Ishikawa (cell line): ENCODE data around the gene LTBP3.

Experiments
- CEBPB ChIP-seq: IDR thresholded peaks from 2 replicates; pipeline ENCODE4 v1.6.1; 2012
- CREB1 ChIP-seq: IDR thresholded peaks from 2 replicates; pipeline ENCODE4 v1.6.1; 2012; ENCODE audit warnings: low read depth
- EGR1 ChIP-seq: IDR thresholded peaks from 2 replicates; pipeline ENCODE4 v1.6.1; 2012
- EP300 ChIP-seq: IDR thresholded peaks from 2 replicates; pipeline ENCODE4 v1.6.1; 2012; ENCODE audit warnings: borderline replicate concordance
- FOXM1 ChIP-seq: IDR thresholded peaks from 2 replicates; pipeline ENCODE4 v1.6.1; 2012; ENCODE audit warnings: low read depth, borderline replicate concordance
- MAX ChIP-seq: IDR thresholded peaks from 2 replicates; pipeline ENCODE4 v1.6.1; 2012
- NFIC ChIP-seq: IDR thresholded peaks from 2 replicates; pipeline ENCODE4 v1.6.1; 2012
- RAD21 ChIP-seq: IDR thresholded peaks from 2 replicates; pipeline ENCODE4 v1.6.1; 2012; ENCODE audit warnings: low read depth
- REST ChIP-seq: IDR thresholded peaks from 2 replicates; pipeline ENCODE4 v1.6.1; 2012; ENCODE audit warnings: low read depth, mild to moderate bottlenecking
- TAF1 ChIP-seq: IDR thresholded peaks from 2 replicates; pipeline ENCODE4 v1.6.1; 2012; ENCODE audit warnings: low read depth, mild to moderate bottlenecking
- TCF12 ChIP-seq: IDR thresholded peaks from 2 replicates; pipeline ENCODE4 v1.6.1; 2012; ENCODE audit warnings: low read depth
- TEAD4 ChIP-seq: IDR thresholded peaks from 2 replicates; pipeline ENCODE4 v1.6.1; 2012
- USF1 ChIP-seq: IDR thresholded peaks from 2 replicates; pipeline ENCODE4 v1.6.1; 2012
- YY1 ChIP-seq: IDR thresholded peaks from 2 replicates; pipeline ENCODE4 v1.6.1; 2012; ENCODE audit warnings: low read depth
- ZBTB7A ChIP-seq: IDR thresholded peaks from 2 replicates; pipeline ENCODE4 v1.6.1; 2012; ENCODE audit warnings: low read depth

LTBP3 gene

GRCh38 chr11:65502555-65503367 is 55.4 kb downstream of the LTBP3 start:
- TF ChIP-seq MAX: no peak
- no peak for TF ChIP-seq EGR1
- no peak for TF ChIP-seq CREB1
- no peak for TF ChIP-seq TCF12
- TF ChIP-seq ZBTB7A: no peak
- TF ChIP-seq RAD21: no peak
- TF ChIP-seq FOXM1: no peak
- TF ChIP-seq EP300: no peak
- TF ChIP-seq NFIC: no peak
- TF ChIP-seq TEAD4: no peak
- TF ChIP-seq TAF1: no peak
- no peak for TF ChIP-seq REST
- TF ChIP-seq CEBPB: no peak
- TF ChIP-seq YY1: no peak
- no peak for TF ChIP-seq USF1

- TF ChIP-seq EGR1 (no peak), MAX (no peak), ZBTB7A (no peak)
Observed at GRCh38 chr11:65502274-65502554, 55.9 kb downstream of the LTBP3 start.

GRCh38 chr11:65501472-65502273 is 56.5 kb downstream of the LTBP3 start:
- TF ChIP-seq YY1 (no peak), MAX (0 out of 2 replicates have a peak, but pooled peaks have one; percentile 14)

- TF ChIP-seq TCF12: no peak
- no peak for TF ChIP-seq TAF1
- TF ChIP-seq CREB1: no peak
- no peak for TF ChIP-seq TEAD4
- no peak for TF ChIP-seq MAX
- TF ChIP-seq ZBTB7A: no peak
- no peak for TF ChIP-seq EP300
- no peak for TF ChIP-seq USF1
- TF ChIP-seq CEBPB: no peak
- TF ChIP-seq FOXM1: no peak
- no peak for TF ChIP-seq REST
- TF ChIP-seq EGR1: no peak
- TF ChIP-seq RAD21: no peak
- TF ChIP-seq YY1: no peak
- TF ChIP-seq NFIC: no peak
Observed at GRCh38 chr11:65501186-65501471, 57.0 kb downstream of the LTBP3 start.

- TF ChIP-seq TEAD4 (0 out of 2 replicates have a peak, but pooled peaks have one; percentile 13), MAX (no peak), REST (no peak)
Observed at GRCh38 chr11:65500387-65501185, 57.6 kb downstream of the LTBP3 start.
